ENCODE measurements around the gene NLRC3. TPM values are rescaled to one million over a fixed set of nuclear protein-coding genes. Genes with fewer than 3 reads are reported as not detected.

NLRC3 gene
- total RNA-seq, 6 donors from 2014 or later, result 2.6 to 19.9 (median 3.9) TPM

GRCh38 chr16:3498988-3499387, 78.2 kb downstream of the NLRC3 start:
- no peak overlapping the region for H3K27ac ChIP-seq
- DNase-seq (peak in 1 of 2 donors; percentile 57), ATAC-seq (ENCODE audit: low FRiP score in 2 of 2) (no peak)
- H3K4me3 ChIP-seq, result no peak overlapping the region
- no peak for TF ChIP-seq POLR2A (IDR thresholded peaks at IDR 0.05)
- no peak for TF ChIP-seq EP300 (IDR thresholded peaks at IDR 0.05)
- no peak for TF ChIP-seq CTCF (IDR thresholded peaks at IDR 0.05)
- TF ChIP-seq POLR2AphosphoS5 (IDR thresholded peaks at IDR 0.05), result no peak
- WGBS, 2 donors, result 97 to 98% methylated on average over 16 of the region's 16 CpGs
- no peaks in the 10 kb centered on the region for H3K36me3 ChIP-seq
- peaks cover 13 to 26% (median 19%) of the 10 kb centered on the region in 4 donors for H3K4me1 ChIP-seq
- H3K9me3 ChIP-seq, result no peaks in the 10 kb centered on the region
- no peaks in the 10 kb centered on the region for H3K27me3 ChIP-seq

GRCh38 chr16:3497771-3498170, 79.4 kb downstream of the NLRC3 start:
- TF ChIP-seq POLR2A (IDR thresholded peaks at IDR 0.05) (no peak), EP300 (IDR thresholded peaks at IDR 0.05) (no peak), CTCF (IDR thresholded peaks at IDR 0.05) (no peak), POLR2AphosphoS5 (IDR thresholded peaks at IDR 0.05) (no peak)
- Histone ChIP-seq H3K36me3 (no peaks in the 10 kb centered on the region), H3K27ac (no peak overlapping the region), H3K4me3 (no peak overlapping the region), H3K9me3 (no peaks in the 10 kb centered on the region), H3K4me1 (peaks cover 13 to 26% (median 16%) of the 10 kb centered on the region in 4 donors), H3K27me3 (no peaks in the 10 kb centered on the region)
- no peak for DNase-seq
- no peak for ATAC-seq (ENCODE audit: low FRiP score in 2 of 2)
- 88 to 97% methylated on average over 4 of the region's 4 CpGs for WGBS, 2 donors

- H3K36me3 ChIP-seq, result no peaks in the 10 kb centered on the region
- H3K9me3 ChIP-seq, result no peaks in the 10 kb centered on the region
- H3K4me1 ChIP-seq, result peaks cover 3 to 15% (median 6%) of the 10 kb centered on the region in 4 donors
- 94 to 95% methylated on average over 28 to 30 of the region's 30 CpGs for WGBS, 2 donors
- no peak overlapping the region for H3K4me3 ChIP-seq
- TF ChIP-seq EP300 (IDR thresholded peaks at IDR 0.05), result no peak
- TF ChIP-seq CTCF (IDR thresholded peaks at IDR 0.05), result no peak
- TF ChIP-seq POLR2A (IDR thresholded peaks at IDR 0.05), result no peak
- TF ChIP-seq POLR2AphosphoS5 (IDR thresholded peaks at IDR 0.05), result no peak
- no peaks in the 10 kb centered on the region for H3K27me3 ChIP-seq
- no peak for ATAC-seq (ENCODE audit: low FRiP score in 2 of 2)
- H3K27ac ChIP-seq, result no peak overlapping the region
- DNase-seq, result peak in 1 of 2 donors; percentile 70
Observed at GRCh38 chr16:3496386-3496785, 80.8 kb downstream of the NLRC3 start.

GRCh38 chr16:3495176-3495575, 82.0 kb downstream of the NLRC3 start, which contains the start of gene C16orf90:
C16orf90 (minus strand) TSS chr16:3495489; CDS start chr16:3495421, 68 bp downstream.
- DNase-seq (no peak), ATAC-seq (ENCODE audit: low FRiP score in 2 of 2) (no peak)
- H3K36me3 ChIP-seq, result no peaks in the 10 kb centered on the region
- no peak within 1 kb of the TSS for H3K4me3 ChIP-seq
- H3K4me1 ChIP-seq, result peaks cover 0 to 12% (median 1%) of the 10 kb centered on the region in 4 donors
- TF ChIP-seq CTCF (IDR thresholded peaks at IDR 0.05), result no peak
- no peak for TF ChIP-seq EP300 (IDR thresholded peaks at IDR 0.05)
- no peak for TF ChIP-seq POLR2AphosphoS5 (IDR thresholded peaks at IDR 0.05)
- TF ChIP-seq POLR2A (IDR thresholded peaks at IDR 0.05), result no peak
- no peak within 1 kb of the TSS for H3K27ac ChIP-seq
- 83 to 95% methylated on average over 1 to 3 of the region's 3 CpGs for WGBS, 2 donors
- no peaks in the 10 kb centered on the region for H3K27me3 ChIP-seq
- H3K9me3 ChIP-seq, result no peaks in the 10 kb centered on the region

GRCh38 chr16:3494386-3494973, 82.7 kb downstream of the NLRC3 start:
- TF ChIP-seq POLR2A (IDR thresholded peaks at IDR 0.05) (no peak), EP300 (IDR thresholded peaks at IDR 0.05) (no peak), POLR2AphosphoS5 (IDR thresholded peaks at IDR 0.05) (no peak), CTCF (IDR thresholded peaks at IDR 0.05) (no peak)
- WGBS, 2 donors, result 93 to 100% methylated on average over 1 to 11 of the region's 16 CpGs
- no peak for ATAC-seq (ENCODE audit: low FRiP score in 2 of 2)
- H3K27me3 ChIP-seq, result no peaks in the 10 kb centered on the region
- no peak overlapping the region for H3K27ac ChIP-seq
- H3K36me3 ChIP-seq, result no peaks in the 10 kb centered on the region
- H3K4me3 ChIP-seq, result no peak overlapping the region
- DNase-seq, result peak in 1 of 2 donors; percentile 73
- no peaks in the 10 kb centered on the region for H3K9me3 ChIP-seq
- peaks cover 0 to 8% (median 0%) of the 10 kb centered on the region in 4 donors for H3K4me1 ChIP-seq

All from upper lobe of left lung (tissue), 6 donors.